Measurements from ENCODE around the gene EXD3. TPM values are rescaled to one million over a fixed set of nuclear protein-coding genes. Genes with fewer than 3 reads are reported as not detected.

EXD3 gene
- polyA plus RNA-seq, 1 experiment = 4.0 TPM

- H3K27ac ChIP-seq (ENCODE audit: low read depth, low read length) = no peak overlapping the region
- ChIA-PET CTCF (interaction anchor here (0.5 to 2.0 kb wide), 4 partner anchors 10 to 802 kb away, joined by 3 to 6 read pairs (median 4); no protein-coding TSS in a partner anchor), POLR2A (no interaction called here)
- H3K4me3 ChIP-seq (ENCODE audit: low read depth, low read length) = no peak overlapping the region
- peaks cover 11% of the 10 kb centered on the region for H3K9me3 ChIP-seq (ENCODE audit: control insufficient read depth, insufficient read depth, low read length)
- no peak for TF ChIP-seq CTCF (IDR thresholded peaks at IDR 0.05; ENCODE audit: low read depth, low read length)
- no peak for DNase-seq (ENCODE audit: low read depth, low spot score)
- H3K27me3 ChIP-seq (ENCODE audit: control insufficient read depth, insufficient read depth, low read length) = peaks cover 39% of the 10 kb centered on the region
These were observed 126.0 kb downstream of the EXD3 start for GRCh38 chr9:137296670-137297664.

GRCh38 chr9:137295849-137296669 lies 126.9 kb downstream of the EXD3 start:
- H3K4me3 ChIP-seq (ENCODE audit: low read depth, low read length) = no peak overlapping the region
- CTCF ChIA-PET = interaction anchor here (1.1 to 2.0 kb wide), 2 partner anchors 9 to 110 kb away, joined by 3 to 6 read pairs; no protein-coding TSS in a partner anchor
- POLR2A ChIA-PET = no interaction called here

GRCh38 chr9:137295238-137295811 lies 127.6 kb downstream of the EXD3 start:
- DNase-seq (ENCODE audit: low read depth, low spot score) = no peak
- ChIA-PET POLR2A (no interaction called here), CTCF (interaction anchor here (2.0 kb wide), 1 partner anchor 8 kb away, joined by 6 read pairs; no protein-coding TSS in a partner anchor)
- no peak overlapping the region for H3K27ac ChIP-seq (ENCODE audit: low read depth, low read length)
- H3K9me3 ChIP-seq (ENCODE audit: control insufficient read depth, insufficient read depth, low read length) = peaks cover 11% of the 10 kb centered on the region
- peaks cover 39% of the 10 kb centered on the region for H3K27me3 ChIP-seq (ENCODE audit: control insufficient read depth, insufficient read depth, low read length)
- H3K4me3 ChIP-seq (ENCODE audit: low read depth, low read length) = no peak overlapping the region
- 0 out of 2 replicates have a peak, but pooled peaks have one; percentile 23 for TF ChIP-seq CTCF (IDR thresholded peaks at IDR 0.05; ENCODE audit: low read depth, low read length)

More at GRCh38 chr9:137295849-137296669, 126.9 kb downstream of the EXD3 start:
- no peak overlapping the region for H3K27ac ChIP-seq (ENCODE audit: low read depth, low read length)
- H3K27me3 ChIP-seq (ENCODE audit: control insufficient read depth, insufficient read depth, low read length) = peaks cover 39% of the 10 kb centered on the region
- H3K9me3 ChIP-seq (ENCODE audit: control insufficient read depth, insufficient read depth, low read length) = peaks cover 11% of the 10 kb centered on the region
- no peak for DNase-seq (ENCODE audit: low read depth, low spot score)
- no peak for TF ChIP-seq CTCF (IDR thresholded peaks at IDR 0.05; ENCODE audit: low read depth, low read length)

GRCh38 chr9:137294681-137295237 lies 128.2 kb downstream of the EXD3 start:
- no peak overlapping the region for H3K27ac ChIP-seq (ENCODE audit: low read depth, low read length)
- H3K4me3 ChIP-seq (ENCODE audit: low read depth, low read length) = no peak overlapping the region
- peak; percentile 28; the same call in 1 of the 2 replicates for TF ChIP-seq CTCF (IDR thresholded peaks at IDR 0.05; ENCODE audit: low read depth, low read length)
- H3K9me3 ChIP-seq (ENCODE audit: control insufficient read depth, insufficient read depth, low read length) = peaks cover 11% of the 10 kb centered on the region
- ChIA-PET POLR2A (interaction anchor here (0.5 to 1.3 kb wide), 3 partner anchors 54 to 227 kb away, joined by 3 to 4 read pairs (median 4); partner anchors contain the start of gene TUBB4B), CTCF (no interaction called here)
- DNase-seq (ENCODE audit: low read depth, low spot score) = no peak
- peaks cover 36% of the 10 kb centered on the region for H3K27me3 ChIP-seq (ENCODE audit: control insufficient read depth, insufficient read depth, low read length)
